SK-N-SH treated with all-trans-retinoic acid at 6 μM for 48 hours (cell line): ENCODE measurements around the gene ATP11A.

Experiments used
- ARNTL ChIP-seq: fragments of 450-650 bp; formaldehyde crosslinking; IDR thresholded peaks from 2 replicates; pipeline ENCODE4 v1.5.0; 2020; ENCODE audit warnings: low read depth, mild to moderate bottlenecking, moderate library complexity, borderline replicate concordance
- ESRRG ChIP-seq: fragments of 250-450 bp; sonication (Bioruptor Pico); IDR thresholded peaks from 2 replicates; pipeline ENCODE4 v1.6.1; 2021; ENCODE audit warnings: mild to moderate bottlenecking
- ISL1 ChIP-seq: fragments of 250-450 bp; sonication (Bioruptor Pico); IDR thresholded peaks from 2 replicates; pipeline ENCODE4 v2.1.2; 2022; ENCODE audit warnings: mild to moderate bottlenecking, moderate library complexity
- PATZ1 ChIP-seq: fragments of 250-450 bp; sonication (Bioruptor Pico); IDR thresholded peaks from 2 replicates; pipeline ENCODE4 v1.8.0; 2020; ENCODE audit warnings: mild to moderate bottlenecking, moderate library complexity, borderline replicate concordance
- RARB ChIP-seq: fragments of 250-450 bp; sonication (Bioruptor Pico); IDR thresholded peaks from 2 replicates; pipeline ENCODE4 v1.8.0; 2021; ENCODE audit warnings: mild to moderate bottlenecking, moderate library complexity
- TOX ChIP-seq: fragments of 250-450 bp; sonication (Bioruptor Pico); IDR thresholded peaks from 2 replicates; pipeline ENCODE4 v1.8.0; 2021; ENCODE audit warnings: mild to moderate bottlenecking, moderate library complexity, borderline replicate concordance
- ZNF70 ChIP-seq: fragments of 450-650 bp; formaldehyde crosslinking; IDR thresholded peaks from 2 replicates; pipeline ENCODE4 v1.5.0; 2020; ENCODE audit warnings: mild to moderate bottlenecking, moderate library complexity
- ZNF8 ChIP-seq: fragments of 450-650 bp; formaldehyde crosslinking; IDR thresholded peaks from 2 replicates; pipeline ENCODE4 v1.5.0; 2020; ENCODE audit warnings: mild to moderate bottlenecking, moderate library complexity

- TF ChIP-seq TOX (CRISPR knock-in tag), result no peak
- TF ChIP-seq ARNTL (CRISPR knock-in tag), result no peak
- no peak for TF ChIP-seq PATZ1 (CRISPR knock-in tag)
- no peak for TF ChIP-seq ZNF8 (CRISPR knock-in tag)
- TF ChIP-seq ISL1 (CRISPR knock-in tag), result no peak
- TF ChIP-seq ESRRG (CRISPR knock-in tag), result no peak
- TF ChIP-seq ZNF70 (CRISPR knock-in tag), result no peak
- TF ChIP-seq RARB, result no peak
These were observed 17.1 kb upstream of the ATP11A start for GRCh38 chr13:112672651-112673284.
